ENCODE measurements around the gene HNRNPA3. TPM values are rescaled to one million over a fixed set of nuclear protein-coding genes. Genes with fewer than 3 reads are reported as not detected.
"Not testable (repeated sequence)": the region's sequence is repeated elsewhere in the genome, so short reads cannot be mapped to it uniquely, and the experiment has no call there.

The HNRNPA3 gene
- total RNA-seq, 2 donors from 2014 or later, result 147 to 278 TPM

GRCh38 chr2:177264209-177264692, 51.7 kb downstream of the HNRNPA3 start:
- Histone ChIP-seq H3K27ac (peak overlapping the region; percentile 100), H3K4me3 (peak overlapping the region; percentile 94), H3K27me3 (no peaks in the 10 kb centered on the region), H3K4me1 (no peaks in the 10 kb centered on the region), H3K9me3 (no peaks in the 10 kb centered on the region), H3K36me3 (no peaks in the 10 kb centered on the region), H3K9ac (ENCODE audit: low read depth in 2 of 2, low read length in 2 of 2) (peak overlapping the region; percentile 97 to 100)
- no peak for TF ChIP-seq CTCF (IDR thresholded peaks at IDR 0.05)
- intact Hi-C loops (cut with DNase I), result loop anchor here (5.0 kb wide), 1 partner anchor 68 kb away; no protein-coding TSS in a partner anchor
- DNase-seq, result no peak

GRCh38 chr2:177264693-177265587, 52.3 kb downstream of the HNRNPA3 start, which contains the start of gene NFE2L2:
NFE2L2 (minus strand) TSS chr2:177264727; CDS start chr2:177264576, 151 bp downstream.
- no peaks in the 10 kb centered on the region for H3K9me3 ChIP-seq
- no peaks in the 10 kb centered on the region for H3K4me1 ChIP-seq
- H3K4me3 ChIP-seq, result peak within 1 kb of the TSS; percentile 94
- peak; percentile 11 for TF ChIP-seq CTCF (IDR thresholded peaks at IDR 0.05)
- peak within 1 kb of the TSS; percentile 100 for H3K27ac ChIP-seq
- H3K36me3 ChIP-seq, result no peaks in the 10 kb centered on the region
- H3K27me3 ChIP-seq, result no peaks in the 10 kb centered on the region
- peak within 1 kb of the TSS; percentile 97 to 100 for H3K9ac ChIP-seq (ENCODE audit: low read depth in 2 of 2, low read length in 2 of 2)
- intact Hi-C loops (cut with DNase I), result loop anchor here (5.0 kb wide), 1 partner anchor 67 kb away; no protein-coding TSS in a partner anchor
- peak; percentile 94 for DNase-seq

GRCh38 chr2:177265824-177266817, 53.5 kb downstream of the HNRNPA3 start:
- H3K36me3 ChIP-seq, result no peaks in the 10 kb centered on the region
- H3K4me3 ChIP-seq, result no peak overlapping the region
- no peaks in the 10 kb centered on the region for H3K9me3 ChIP-seq
- H3K27ac ChIP-seq, result peak overlapping the region; percentile 100
- no peaks in the 10 kb centered on the region for H3K27me3 ChIP-seq
- DNase-seq, result peak; percentile 25
- peak overlapping the region in 1 of 2 donors; percentile 97 for H3K9ac ChIP-seq (ENCODE audit: low read depth in 2 of 2, low read length in 2 of 2)
- intact Hi-C loops (cut with DNase I), result no loop called here
- no peaks in the 10 kb centered on the region for H3K4me1 ChIP-seq
- no peak for TF ChIP-seq CTCF (IDR thresholded peaks at IDR 0.05)

- peak overlapping the region in 1 of 2 donors; percentile 16 for H3K9ac ChIP-seq (ENCODE audit: low read depth in 2 of 2, low read length in 2 of 2)
- DNase-seq, result peak; percentile 16
- intact Hi-C loops (cut with DNase I), result not testable (repeated sequence)
Measured at GRCh38 chr2:177266955-177267354, 54.4 kb downstream of the HNRNPA3 start.

GRCh38 chr2:177268187-177268871, 55.7 kb downstream of the HNRNPA3 start:
- intact Hi-C loops (cut with DNase I), result no loop called here
- peak; percentile 16 for DNase-seq
- TF ChIP-seq CTCF (IDR thresholded peaks at IDR 0.05), result no peak
- Histone ChIP-seq H3K9ac (ENCODE audit: low read depth in 2 of 2, low read length in 2 of 2) (no peak overlapping the region), H3K4me3 (no peak overlapping the region), H3K36me3 (no peaks in the 10 kb centered on the region), H3K4me1 (peaks cover 7% of the 10 kb centered on the region), H3K9me3 (no peaks in the 10 kb centered on the region), H3K27me3 (no peaks in the 10 kb centered on the region), H3K27ac (no peak overlapping the region)

More at GRCh38 chr2:177266955-177267354, 54.4 kb downstream of the HNRNPA3 start:
- H3K36me3 ChIP-seq, H3K27me3 ChIP-seq, H3K4me1 ChIP-seq, H3K9me3 ChIP-seq, H3K4me3 ChIP-seq: not testable (repeated sequence)
- peak overlapping the region; percentile 100 for H3K27ac ChIP-seq
